Spleen (tissue), 7 donors: Measurements from ENCODE around the gene MAGI3.

Experiments
- POLR2A ChIP-seq, 3 donors: fragments of 450-650 bp; IDR thresholded peaks; one replicate each; pipeline ENCODE4 v1.5.1; 2017; ENCODE audit warnings: antibody characterized with exemption in 3 of 3, mild to moderate bottlenecking in 1 of 3
- POLR2AphosphoS5 ChIP-seq, 3 donors: sonication (generic); formaldehyde crosslinking; IDR thresholded peaks; one replicate each; pipeline ENCODE4 v1.5.1; 2017; ENCODE audit warnings: antibody characterized with exemption in 3 of 3
- TF ChIP-seq, protein P1 (sequence below), 11 experiments: fragments of 200-600 bp in 7 of 11; fragments of 450-650 bp in 4 of 11; sonication (generic) in 4 of 11; IDR thresholded peaks in 8 of 11; conservative IDR thresholded peaks in 3 of 11; 1 replicate in 7 of 11; 2 replicates in 4 of 11; pipeline versions ENCODE4 v1.4.0 to v1.8.0; 2016 to 2021; ENCODE audit warnings: antibody characterized with exemption in 11 of 11, inconsistent platforms in 4 of 11, mild to moderate bottlenecking in 1 of 11
- donor health status: DM: no; HTN: no; CAD: no; lungs with moderate emphysema.
- donor health status: DM: no; HTN: no; CAD: no.
- donor health status: DM: no; HTN: no; CAD: no.

DNA sequence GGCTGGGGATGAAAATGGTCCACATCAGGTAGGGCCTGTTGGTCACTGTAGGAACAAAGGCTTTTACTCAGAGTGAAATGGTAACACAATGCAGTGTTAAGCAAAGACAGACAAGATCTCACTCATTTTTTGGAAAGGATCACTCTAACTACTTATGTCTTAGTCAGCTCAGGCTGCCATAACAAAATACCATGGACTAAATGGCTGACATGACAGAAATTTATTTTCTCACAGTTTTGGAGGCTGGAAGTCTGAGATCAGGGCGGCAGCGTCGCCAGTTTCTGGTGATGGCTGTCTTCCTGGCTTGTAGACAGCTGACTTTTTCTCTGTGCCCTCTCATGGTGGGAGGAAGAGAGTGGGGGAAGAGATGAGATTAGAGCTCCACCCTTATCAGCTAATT lies 10.2 kb upstream of the MAGI3 start:
- TF ChIP-seq, protein P1, sequence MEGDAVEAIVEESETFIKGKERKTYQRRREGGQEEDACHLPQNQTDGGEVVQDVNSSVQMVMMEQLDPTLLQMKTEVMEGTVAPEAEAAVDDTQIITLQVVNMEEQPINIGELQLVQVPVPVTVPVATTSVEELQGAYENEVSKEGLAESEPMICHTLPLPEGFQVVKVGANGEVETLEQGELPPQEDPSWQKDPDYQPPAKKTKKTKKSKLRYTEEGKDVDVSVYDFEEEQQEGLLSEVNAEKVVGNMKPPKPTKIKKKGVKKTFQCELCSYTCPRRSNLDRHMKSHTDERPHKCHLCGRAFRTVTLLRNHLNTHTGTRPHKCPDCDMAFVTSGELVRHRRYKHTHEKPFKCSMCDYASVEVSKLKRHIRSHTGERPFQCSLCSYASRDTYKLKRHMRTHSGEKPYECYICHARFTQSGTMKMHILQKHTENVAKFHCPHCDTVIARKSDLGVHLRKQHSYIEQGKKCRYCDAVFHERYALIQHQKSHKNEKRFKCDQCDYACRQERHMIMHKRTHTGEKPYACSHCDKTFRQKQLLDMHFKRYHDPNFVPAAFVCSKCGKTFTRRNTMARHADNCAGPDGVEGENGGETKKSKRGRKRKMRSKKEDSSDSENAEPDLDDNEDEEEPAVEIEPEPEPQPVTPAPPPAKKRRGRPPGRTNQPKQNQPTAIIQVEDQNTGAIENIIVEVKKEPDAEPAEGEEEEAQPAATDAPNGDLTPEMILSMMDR (IDR thresholded peaks at IDR 0.05 in 8 of 11, conservative IDR thresholded peaks at IDR 0.05 in 3 of 11) = no peak
- TF ChIP-seq POLR2A (IDR thresholded peaks at IDR 0.05) = no peak
- no peak for TF ChIP-seq POLR2AphosphoS5 (IDR thresholded peaks at IDR 0.05)
